Activated T-helper 9 cell treated with anti-CD3 and anti-CD28 coated beads, Interleukin-2, amount 50 U/mL, for 16 hours (primary cell): ENCODE measurements around the gene FILIP1L.

Source experiments
- DNase-seq: peaks from one replicate; pipeline ENCODE4 v3.0.0-alpha.2; 2020; ENCODE audit warnings: low read depth

The FILIP1L gene

GRCh38 chr3:100042166-100042981 lies 71.9 kb downstream of the FILIP1L start:
- DNase-seq = no peak

DNA sequence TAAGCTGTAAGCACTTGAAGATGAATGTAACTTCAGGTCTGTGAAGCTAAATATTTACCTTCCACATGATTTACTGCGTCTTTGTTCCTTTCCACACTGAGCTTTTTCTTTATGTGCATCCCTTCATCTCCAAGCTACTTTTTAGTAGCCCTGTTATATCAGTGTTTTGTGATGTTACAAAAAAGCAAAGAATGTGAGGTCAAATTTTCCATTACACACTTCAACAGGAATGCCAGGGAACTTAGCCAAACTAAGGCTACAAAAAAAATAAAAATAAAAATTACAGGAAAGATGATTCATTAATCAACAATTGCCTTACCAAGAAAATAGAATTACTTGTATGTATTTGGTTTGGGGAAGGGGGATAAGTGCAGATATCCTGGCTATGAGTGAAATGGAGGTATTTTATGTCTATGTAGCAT lies 73.0 kb downstream of the FILIP1L start:
- DNase-seq = no peak

DNA sequence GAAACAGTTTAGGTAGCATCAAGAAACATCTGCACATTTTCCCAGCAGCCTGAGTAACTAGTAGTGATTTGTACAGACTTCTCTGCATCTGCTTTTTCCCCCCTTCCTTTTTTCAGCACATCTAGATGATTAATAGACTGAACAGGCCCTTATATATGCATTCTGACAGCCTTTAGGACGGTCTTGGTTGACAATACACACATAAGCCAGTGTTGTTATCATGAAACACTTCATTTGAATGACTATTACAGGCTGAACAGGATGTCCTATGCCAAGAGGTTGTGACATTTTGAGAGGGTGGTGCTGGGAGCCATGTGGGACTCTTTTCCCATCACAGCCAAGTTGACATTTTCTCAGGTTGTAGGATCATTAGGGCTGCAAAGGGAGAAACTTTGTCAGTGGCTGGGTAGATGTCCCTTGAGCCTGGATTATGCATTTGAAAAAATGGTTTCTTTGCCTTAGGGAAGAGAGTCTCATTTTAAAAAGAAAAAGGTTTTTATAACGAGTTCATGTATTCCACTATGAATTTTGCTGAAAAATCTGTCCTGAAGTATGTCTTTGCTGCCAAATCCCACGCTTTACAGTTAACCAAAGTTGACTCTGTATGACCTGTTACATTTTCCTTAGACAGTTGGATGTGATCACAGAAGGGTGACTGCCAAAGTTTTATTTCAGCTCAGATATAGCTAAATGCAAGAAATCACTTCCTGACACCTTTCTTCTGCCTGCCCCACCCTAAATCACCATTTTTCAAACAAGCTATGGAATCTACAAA lies 73.7 kb downstream of the FILIP1L start:
- DNase-seq = no peak

DNA sequence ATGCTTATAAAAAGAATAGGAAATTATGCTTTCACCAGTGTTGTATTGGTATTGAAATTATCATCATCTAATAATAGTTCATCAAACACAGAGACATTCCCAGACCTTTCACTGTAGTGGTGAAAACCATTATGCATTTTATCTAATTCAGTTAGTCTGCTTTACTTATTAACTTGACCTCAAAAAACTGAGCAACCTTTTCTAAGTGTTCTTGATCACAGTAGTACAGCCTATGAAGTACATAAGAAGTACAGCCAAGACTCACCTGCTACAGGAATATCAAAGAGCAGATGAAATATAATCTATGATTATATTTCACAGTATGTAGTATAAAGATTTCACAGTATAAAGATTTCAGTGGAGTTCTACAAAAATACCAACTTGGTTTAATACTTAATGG lies 75.2 kb downstream of the FILIP1L start:
- DNase-seq = no peak

- DNase-seq = no peak
These were observed 80.3 kb downstream of the FILIP1L start for GRCh38 chr3:100033903-100034471.

GRCh38 chr3:100033184-100033583 lies 81.1 kb downstream of the FILIP1L start:
- no peak for DNase-seq

- no peak for DNase-seq
These were observed 82.1 kb downstream of the FILIP1L start for GRCh38 chr3:100032243-100032642.

GRCh38 chr3:100030914-100031425 lies 83.3 kb downstream of the FILIP1L start:
- no peak for DNase-seq

DNA sequence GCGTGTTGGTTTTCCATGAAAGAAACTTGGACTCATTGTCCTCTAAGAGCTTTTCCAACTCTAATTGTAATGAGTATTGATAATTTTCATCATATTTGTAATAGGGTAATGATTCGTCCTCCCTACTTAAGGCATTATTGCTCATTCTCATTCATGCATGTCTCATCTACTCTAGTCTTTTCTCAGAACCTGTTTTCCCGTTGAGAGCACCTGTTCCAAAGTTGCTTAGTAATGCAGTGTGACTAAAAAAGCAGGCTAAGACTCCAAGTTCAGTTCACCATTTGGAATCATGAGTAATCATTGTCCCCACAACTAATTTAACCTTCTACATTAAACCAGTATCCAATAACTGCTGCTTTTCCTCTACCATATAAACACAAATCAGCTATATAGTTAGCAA lies 84.0 kb downstream of the FILIP1L start:
- DNase-seq = no peak

GRCh38 chr3:100029689-100030088 lies 84.6 kb downstream of the FILIP1L start:
- DNase-seq = no peak

GRCh38 chr3:100029052-100029451 lies 85.2 kb downstream of the FILIP1L start:
- DNase-seq = no peak

GRCh38 chr3:100027321-100027720 lies 87.0 kb downstream of the FILIP1L start:
- no peak for DNase-seq

- no peak for DNase-seq
These were observed 89.6 kb downstream of the FILIP1L start for GRCh38 chr3:100024520-100025303.

DNA sequence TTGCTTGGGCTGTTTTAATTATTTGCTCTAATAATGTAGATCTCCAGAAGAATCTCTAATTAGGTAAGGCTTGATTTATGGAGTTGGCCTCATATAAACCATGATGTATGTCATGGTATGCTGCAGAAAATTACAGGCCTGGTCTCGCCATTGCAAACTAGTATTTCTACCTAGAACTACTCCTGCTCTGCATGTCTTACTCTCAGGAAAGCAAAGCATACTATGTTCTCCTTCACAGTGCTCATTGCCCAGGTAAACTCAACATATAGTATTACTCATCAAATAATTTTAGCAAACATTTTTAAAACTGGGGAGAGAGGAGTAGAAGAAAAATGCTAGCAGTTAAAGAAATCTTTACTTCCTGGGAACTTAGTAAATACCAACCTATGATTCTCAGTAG lies 90.7 kb downstream of the FILIP1L start:
- DNase-seq = no peak

GRCh38 chr3:100023150-100023549 lies 91.2 kb downstream of the FILIP1L start:
- DNase-seq = no peak

- no peak for DNase-seq
These were observed 91.8 kb downstream of the FILIP1L start for GRCh38 chr3:100022506-100022905.

GRCh38 chr3:100020876-100021644 lies 93.2 kb downstream of the FILIP1L start:
- no peak for DNase-seq

DNA sequence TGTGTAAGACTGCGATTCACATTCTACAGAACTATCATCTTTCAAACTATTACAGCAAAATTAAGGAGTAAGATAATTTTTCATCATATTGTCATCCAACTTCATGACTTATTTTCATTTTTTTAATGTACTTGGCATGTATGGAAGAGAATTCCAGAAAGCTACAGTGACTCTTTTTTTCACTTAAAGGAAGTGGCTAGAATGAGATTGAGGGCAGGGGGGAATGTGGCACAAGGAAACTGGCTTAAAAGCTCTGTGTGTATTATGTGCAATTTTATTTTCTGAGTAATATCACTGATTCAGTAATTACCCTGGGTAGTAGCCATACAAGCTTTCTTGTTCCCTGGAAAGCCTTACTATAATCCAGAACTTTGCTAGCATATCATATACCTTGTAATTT lies 94.6 kb downstream of the FILIP1L start:
- no peak for DNase-seq

GRCh38 chr3:100018806-100019205 lies 95.5 kb downstream of the FILIP1L start:
- no peak for DNase-seq

GRCh38 chr3:100010087-100010417 lies 104.2 kb downstream of the FILIP1L start:
- DNase-seq = no peak
